A549 (cell line): ENCODE data around the gene ENTR1. TPM values are rescaled to one million over a fixed set of nuclear protein-coding genes. Genes with fewer than 3 reads are reported as not detected.

Source experiments
- ATAC-seq, 2 experiments: fragments of 200-7000 bp in 1 of 2; fragments of >200 bp in 1 of 2; cut with Nextera tagmentation in 1 of 2; cut with Tn5 transposase in 1 of 2; 3 replicates each; pipeline versions ENCODE4 v1.8.0 to v1.9.1; 2018 to 2020; ENCODE audit warnings: mild to moderate bottlenecking in 1 of 2, moderate library complexity in 1 of 2
- CTCF ChIA-PET: fragments of 300-600 bp; sonication (Branson Sonifier 250); formaldehyde crosslinking; extraction: SDS; loops from one replicate; lab custom pipeline; 2021; ENCODE audit warnings: antibody characterized with exemption, inconsistent platforms; lab: Yijun Ruan, JAX
- POLR2A ChIA-PET: fragments of 350-600 bp; formaldehyde crosslinking; extraction: SDS; loops from one replicate; lab custom pipeline; 2021; ENCODE audit warnings: antibody characterized with exemption, inconsistent platforms; lab: Yijun Ruan, JAX
- DNase-seq, 2 experiments: peaks; one replicate each; pipeline versions ENCODE4 v3.0.0 to v3.0.0-alpha.2; 2011 to 2016; ENCODE audit warnings: low read depth in 1 of 2, low spot score in 1 of 2
- FAIRE-seq: peaks from 2 replicates; lab custom pipeline; 2011; peaks lifted over from hg19 to GRCh38; lab: Jason Lieb, UNC
- H3K27ac ChIP-seq, 2 experiments: fragments of >200 bp; sonication (Bioruptor Twin); formaldehyde crosslinking; 3 replicates each; pipeline ENCODE4 v1.5.1; 2016 to 2017
- H3K4me1 ChIP-seq: fragments of >200 bp; sonication (Bioruptor Twin); formaldehyde crosslinking; 3 replicates; pipeline ENCODE4 v1.6.1; 2016
- H3K4me2 ChIP-seq: fragments of >200 bp; sonication (Bioruptor Twin); formaldehyde crosslinking; 3 replicates; pipeline ENCODE4 v1.6.1; 2016
- H3K4me3 ChIP-seq: fragments of >200 bp; sonication (Bioruptor Twin); formaldehyde crosslinking; 3 replicates; pipeline ENCODE4 v1.5.1; 2016
- H3K9me3 ChIP-seq: fragments of >200 bp; sonication (Bioruptor Twin); formaldehyde crosslinking; 3 replicates; pipeline ENCODE4 v1.6.1; 2016
- ATOH8 ChIP-seq: fragments of 250-450 bp; sonication (Bioruptor Pico); IDR thresholded peaks from 2 replicates; pipeline ENCODE4 v1.5.0; 2020; ENCODE audit warnings: low read depth, mild to moderate bottlenecking, moderate library complexity
- CHD4 ChIP-seq: fragments of 200-600 bp; sonication (generic); IDR thresholded peaks from 2 replicates; pipeline ENCODE4 v1.6.1; 2016; ENCODE audit warnings: antibody characterized with exemption, mild to moderate bottlenecking, borderline replicate concordance
- CTCF ChIP-seq: fragments of >200 bp; sonication (Bioruptor Twin); formaldehyde crosslinking; IDR thresholded peaks from 3 replicates; pipeline ENCODE4 v1.5.1; 2016
- EHF ChIP-seq: fragments of 250-450 bp; sonication (Bioruptor Pico); IDR thresholded peaks from 2 replicates; pipeline ENCODE4 v1.5.0; 2020; ENCODE audit warnings: mild to moderate bottlenecking
- EP300 ChIP-seq, 2 experiments: fragments of >200 bp; sonication (Bioruptor Twin); formaldehyde crosslinking; IDR thresholded peaks; 2 replicates in 1 of 2; 3 replicates in 1 of 2; pipeline ENCODE4 v1.6.1; 2016 to 2017
- FOXS1 ChIP-seq: fragments of 250-450 bp; sonication (Bioruptor Pico); IDR thresholded peaks from 2 replicates; pipeline ENCODE4 v1.5.0; 2020; ENCODE audit warnings: mild to moderate bottlenecking, moderate library complexity
- HOXA7 ChIP-seq: fragments of 250-450 bp; sonication (Bioruptor Pico); IDR thresholded peaks from 2 replicates; pipeline ENCODE4 v1.5.0; 2020; ENCODE audit warnings: mild to moderate bottlenecking, moderate library complexity
- HOXB13 ChIP-seq: fragments of 250-450 bp; sonication (Bioruptor Pico); IDR thresholded peaks from 2 replicates; pipeline ENCODE4 v1.5.0; 2020; ENCODE audit warnings: low read depth, mild to moderate bottlenecking, moderate library complexity
- JUN ChIP-seq, 2 experiments: fragments of >200 bp; sonication (Bioruptor Twin); formaldehyde crosslinking; IDR thresholded peaks; 2 replicates in 1 of 2; 3 replicates in 1 of 2; pipeline ENCODE4 v1.6.1; 2016 to 2017
- JUNB ChIP-seq: fragments of >200 bp; sonication (Bioruptor Twin); formaldehyde crosslinking; IDR thresholded peaks from 2 replicates; pipeline ENCODE4 v1.6.1; 2016
- KDM1A ChIP-seq: fragments of 200-600 bp; sonication (generic); IDR thresholded peaks from 2 replicates; pipeline ENCODE4 v1.6.1; 2016; ENCODE audit warnings: low read depth, mild to moderate bottlenecking
- NPAS2 ChIP-seq: fragments of 250-450 bp; sonication (Bioruptor Pico); IDR thresholded peaks from 2 replicates; pipeline ENCODE4 v1.8.0; 2022; ENCODE audit warnings: mild to moderate bottlenecking, moderate library complexity, borderline replicate concordance
- PHF8 ChIP-seq: fragments of 200-600 bp; sonication (generic); IDR thresholded peaks from 2 replicates; pipeline ENCODE4 v1.6.1; 2016; ENCODE audit warnings: low read depth, mild to moderate bottlenecking, antibody characterized with exemption, moderate library complexity, borderline replicate concordance
- SMC3 ChIP-seq: fragments of >200 bp; sonication (Bioruptor Twin); formaldehyde crosslinking; IDR thresholded peaks from 3 replicates; pipeline ENCODE4 v1.6.1; 2018; ENCODE audit warnings: inconsistent platforms
- USF2 ChIP-seq: fragments of 450-650 bp; IDR thresholded peaks from 2 replicates; pipeline ENCODE4 v1.6.1; 2014; ENCODE audit warnings: antibody characterized with exemption
- ZNF302 ChIP-seq: fragments of 250-450 bp; sonication (Bioruptor Pico); IDR thresholded peaks from 2 replicates; pipeline ENCODE4 v1.9.0; 2021; ENCODE audit warnings: inconsistent platforms, mild to moderate bottlenecking, moderate library complexity
- WGBS: methylation state at CpG from one replicate; pipeline ENCODE4 v1.1.6; 2017; ENCODE audit errors: missing lambda C conversion rate; 5-methylcytosine and 5-hydroxymethylcytosine counted together
- polyA plus RNA-seq, 4 experiments: library from polyadenylated mRNA; depleted of rRNA in 3 of 4; stranded (reverse); fragments of >200 nt; fragmentation: RNase III in 1 of 4; extraction: RNeasy Plus Mini Kit Qiagen cat#74134 plus additional on column Dnase treatment in 1 of 4; gene quantifications; 2 replicates in 3 of 4; 3 replicates in 1 of 4; pipeline ENCODE4 v1.2.3, GENCODE V29; 2011 to 2017

Gene ENTR1
- polyA plus RNA-seq, 2 of the 4 experiments (the other 2 are of a cell fraction), result 63.8 to 75.8 TPM

- FAIRE-seq, result no peak
- POLR2A ChIA-PET, result interaction anchor here (1.1 to 1.2 kb wide), 3 partner anchors 23 to 200 kb away, joined by 4 read pairs; no protein-coding TSS in a partner anchor
- CTCF ChIA-PET, result interaction anchor here (1.0 to 3.9 kb wide), 7 partner anchors 9 to 24 kb away, joined by 3 to 30 read pairs (median 5); partner anchors contain the start of gene INPP5E
These were observed 14.4 kb upstream of the ENTR1 start for GRCh38 chr9:136424750-136425362.

GRCh38 chr9:136423432-136424146, 13.2 kb upstream of the ENTR1 start:
- H3K4me1 ChIP-seq, result no peaks in the 10 kb centered on the region

More at GRCh38 chr9:136424750-136425362, 14.4 kb upstream of the ENTR1 start:
- H3K4me2 ChIP-seq, result no peak overlapping the region
- ATAC-seq, result peak in 1 of 2 experiments; percentile 19; a peak in 3 of 6 replicates
- DNase-seq, result no peak
- TF ChIP-seq HOXB13 (CRISPR knock-in tag) (no peak), JUN (IDR thresholded peaks at IDR 0.05) (0 out of 5 replicates have a peak, but pooled peaks of 1 of the 2 experiments have one; percentile 14)
- no peaks in the 10 kb centered on the region for H3K9me3 ChIP-seq
- no peak overlapping the region for H3K4me3 ChIP-seq
- H3K27ac ChIP-seq, result no peak overlapping the region
- no peaks in the 10 kb centered on the region for H3K4me1 ChIP-seq
- 94% methylated on average over 26 of the region's 27 CpGs for WGBS

GRCh38 chr9:136422876-136423275, 12.5 kb upstream of the ENTR1 start:
- TF ChIP-seq NPAS2 (CRISPR knock-in tag) (no peak), USF2 (no peak), CTCF (no peak), KDM1A (no peak), JUNB (no peak), ZNF302 (CRISPR knock-in tag) (no peak), CHD4 (no peak), EP300 (IDR thresholded peaks at IDR 0.05) (no peak), HOXA7 (CRISPR knock-in tag) (no peak), EHF (CRISPR knock-in tag) (no peak), SMC3 (no peak), PHF8 (no peak), ATOH8 (CRISPR knock-in tag) (no peak)
- ChIA-PET POLR2A (no interaction called here), CTCF (interaction anchor here (3.9 kb wide), 1 partner anchor 17 kb away, joined by 30 read pairs; the partner anchor contains the start of gene INPP5E)
- WGBS, result 94% methylated on average over 26 of the region's 26 CpGs
- no peak for ATAC-seq
- FAIRE-seq, result no peak
- H3K4me3 ChIP-seq, result no peak overlapping the region
- no peak overlapping the region for H3K4me2 ChIP-seq
- no peak overlapping the region for H3K27ac ChIP-seq
- H3K9me3 ChIP-seq, result no peaks in the 10 kb centered on the region
- DNase-seq, result no peak
- no peaks in the 10 kb centered on the region for H3K4me1 ChIP-seq

More at GRCh38 chr9:136423432-136424146, 13.2 kb upstream of the ENTR1 start:
- Histone ChIP-seq H3K9me3 (no peaks in the 10 kb centered on the region), H3K4me2 (no peak overlapping the region), H3K4me3 (no peak overlapping the region), H3K27ac (no peak overlapping the region)
- WGBS, result 94% methylated on average over 38 of the region's 43 CpGs
- ATAC-seq (no peak), FAIRE-seq (no peak), DNase-seq (no peak)
- CTCF ChIA-PET, result interaction anchor here (1.0 to 3.9 kb wide), 3 partner anchors 16 to 23 kb away, joined by 3 to 30 read pairs (median 5); partner anchors contain the start of gene INPP5E
- TF ChIP-seq FOXS1 (CRISPR knock-in tag) (no peak), ATOH8 (CRISPR knock-in tag) (no peak), HOXA7 (CRISPR knock-in tag) (no peak)
- TF ChIP-seq, all 56 proteins: peak for 0
- POLR2A ChIA-PET, result interaction anchor here (1.2 kb wide), 1 partner anchor 61 kb away, joined by 4 read pairs; no protein-coding TSS in a partner anchor
